Psoas muscle (tissue), 8 donors: ENCODE measurements around the gene FLNA. TPM values are rescaled to one million over a fixed set of nuclear protein-coding genes. Genes with fewer than 3 reads are reported as not detected.

Experiments
- ATAC-seq, 4 donors: fragments of 200-7000 bp; cut with Tn5 transposase; one replicate each; pipeline ENCODE4 v1.9.1; 2020; ENCODE audit warnings: moderate library complexity in 3 of 4, mild to moderate bottlenecking in 2 of 4
- DNase-seq, 2 donors: peaks; one replicate each; pipeline ENCODE4 v3.0.0-alpha.2; 2020
- H3K27ac ChIP-seq: fragments of 200-600 bp; one replicate; pipeline ENCODE4 v1.8.0; 2022
- H3K27me3 ChIP-seq, 3 donors: fragments of 200-600 bp in 1 of 3; one replicate each; pipeline versions ENCODE4 v1.6.1 to v1.8.0; 2013 to 2022; ENCODE audit warnings: low read length in 2 of 3, mild to moderate bottlenecking in 2 of 3, moderate library complexity in 1 of 3; ENCODE audit not compliant: insufficient read depth in 3 of 3
- H3K36me3 ChIP-seq, 2 donors: fragments of 200-600 bp in 1 of 2; one replicate each; pipeline versions ENCODE4 v1.6.1 to v1.8.0; 2013 to 2022; ENCODE audit warnings: low read depth in 1 of 2, mild to moderate bottlenecking in 1 of 2, moderate library complexity in 1 of 2; ENCODE audit not compliant: insufficient read depth in 1 of 2
- H3K4me1 ChIP-seq: fragments of 200-600 bp; one replicate; pipeline ENCODE4 v1.8.0; 2022
- H3K4me3 ChIP-seq: fragments of 200-600 bp; one replicate; pipeline ENCODE4 v1.8.0; 2022; ENCODE audit warnings: mild to moderate bottlenecking
- H3K9me3 ChIP-seq: fragments of 200-600 bp; one replicate; pipeline ENCODE4 v1.8.0; 2022
- CTCF ChIP-seq: fragments of 200-600 bp; IDR thresholded peaks from one replicate; pipeline ENCODE4 v1.8.0; 2022; ENCODE audit warnings: antibody characterized with exemption
- WGBS, 3 donors: extraction: QIAGEN DNeasy Blood & Tissue Kit; methylation state at CpG; one replicate each; pipeline versions ENCODE4 v1.1.6 to v1.1.7; 2013; 5-methylcytosine and 5-hydroxymethylcytosine counted together
- intact Hi-C, 2 donors: fragments of 100-400 bp; cut with DNase I; formaldehyde crosslinking; loops; one replicate each; pipeline versions ENCODE4 v1.11.0 to v1.14.2; 2022
- polyA plus RNA-seq, 3 donors: library from polyadenylated mRNA; stranded (reverse); fragments of 200-250 nt; gene quantifications; one replicate each; pipeline ENCODE4 v1.2.3, GENCODE V29; 2013
- total RNA-seq, 4 donors: library from RNA; stranded (reverse); fragmentation: NEBNext Ultra II Directional in 2 of 4; extraction: Animal tissue kit (Norgen Biotek cat#: 25700) in 2 of 4; gene quantifications; one replicate each; pipeline versions ENCODE4 v1.2.1 to v1.2.4, GENCODE V29; 2021 to 2023
- donor health status: healthy with polysubstance abuse.
- donor health status: DM: no; HTN: no; CAD: no; lungs with moderate emphysema.
- donor health status: Bipolar disorder and iron deficiency.
- donor health status: healthy.
- donor health status: DM: yes; HTN: yes; CAD: no.
- donor health status: DM: no; HTN: no; CAD: no.
- donor health status: DM: no; HTN: no; CAD: no.
- donor health status: DM: yes; HTN: yes; CAD: no.

FLNA gene
- total and polyA plus RNA-seq, 7 donors = 45.7 to 106 (median 67.4) TPM

DNA sequence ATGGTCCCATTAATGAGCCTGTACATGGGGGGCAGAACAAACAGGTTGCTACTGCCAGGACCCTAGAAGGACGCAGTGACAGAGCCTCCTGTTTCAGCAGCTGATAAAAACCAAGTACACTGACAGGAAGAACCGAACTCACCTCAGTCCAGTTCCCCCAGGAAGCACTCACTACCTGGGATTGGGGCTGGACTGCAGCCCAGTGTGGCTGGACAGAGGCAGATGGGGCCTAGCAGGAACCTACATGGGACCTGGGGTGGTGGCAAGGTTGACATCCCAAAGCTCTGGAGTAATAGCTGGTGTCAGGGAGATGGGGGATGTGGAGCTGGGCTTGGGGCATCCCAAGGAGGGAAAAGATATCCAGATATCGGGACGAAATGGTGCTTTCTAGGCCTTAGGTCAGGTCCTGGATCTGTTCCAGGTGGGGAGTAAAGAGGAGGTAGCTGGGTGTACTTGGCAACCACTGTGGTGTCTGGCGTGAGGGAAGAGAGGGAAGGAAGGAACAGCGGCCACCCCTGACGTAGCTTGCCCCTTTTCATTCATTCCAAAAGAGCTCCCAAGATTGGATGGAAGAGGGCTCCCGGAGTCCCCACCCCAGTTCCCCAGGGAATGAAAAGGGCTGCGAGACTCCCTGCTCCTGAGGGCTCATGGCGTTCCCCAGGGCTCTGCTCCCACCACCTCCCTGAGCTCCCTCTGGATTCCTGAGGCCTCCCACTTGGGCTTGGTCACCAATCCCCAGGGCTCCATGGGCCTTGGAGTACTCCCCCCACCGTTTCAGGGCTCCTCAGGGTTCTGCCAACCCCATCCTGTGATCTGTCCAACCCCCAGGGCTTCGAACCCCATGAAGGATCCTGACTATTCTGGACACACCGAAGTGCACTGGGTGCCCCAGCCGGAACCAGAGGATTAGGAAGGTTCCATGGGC, 9.2 kb upstream of the FLNA start:
- TF ChIP-seq CTCF = no peak
- no peak for DNase-seq
- no peak for ATAC-seq
- no peaks in the 10 kb centered on the region for H3K27me3 ChIP-seq
- no peak overlapping the region for H3K4me3 ChIP-seq
- H3K36me3 ChIP-seq = peaks cover 0 to 5% of the 10 kb centered on the region in 2 donors
- no peaks in the 10 kb centered on the region for H3K9me3 ChIP-seq
- intact Hi-C loops = no loop called here
- 48 to 54% (median 50%) methylated on average over 10 to 14 of the region's 14 CpGs for WGBS, 3 donors
- no peak overlapping the region for H3K27ac ChIP-seq
- H3K4me1 ChIP-seq = no peaks in the 10 kb centered on the region

DNA sequence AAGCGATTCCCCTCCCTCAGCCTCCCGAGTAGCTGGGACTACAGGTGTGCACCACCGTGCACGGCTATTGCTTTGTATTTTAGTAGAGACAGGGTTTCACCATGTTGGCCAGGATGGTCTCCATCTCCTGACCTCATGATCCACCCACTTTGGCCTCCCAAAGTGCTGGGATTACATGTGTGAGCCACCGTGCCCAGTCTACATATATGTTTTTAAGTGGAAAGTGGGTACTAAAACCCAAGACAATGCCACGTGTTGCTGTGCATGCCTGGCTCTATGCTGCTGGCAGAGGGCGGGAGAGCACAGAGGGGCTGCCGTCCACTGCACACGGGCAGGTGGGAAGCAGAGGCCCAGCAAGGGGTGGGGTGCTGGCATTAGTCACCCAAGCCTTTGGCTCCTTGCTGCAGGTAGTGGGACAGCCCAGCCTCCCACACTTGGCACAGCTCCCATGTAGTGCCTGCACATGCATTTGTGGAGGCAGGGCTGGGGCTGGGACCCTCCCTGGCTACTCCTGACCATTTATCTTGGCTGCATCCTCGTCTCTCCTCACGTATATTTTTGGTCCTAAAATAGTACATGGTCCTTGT, 8.1 kb upstream of the FLNA start:
- no peak for TF ChIP-seq CTCF
- no peak overlapping the region for H3K4me3 ChIP-seq
- H3K27me3 ChIP-seq = no peaks in the 10 kb centered on the region
- H3K9me3 ChIP-seq = no peaks in the 10 kb centered on the region
- intact Hi-C loops = no loop called here
- H3K27ac ChIP-seq = no peak overlapping the region
- no peak for ATAC-seq
- H3K36me3 ChIP-seq = peaks cover 0 to 5% of the 10 kb centered on the region in 2 donors
- H3K4me1 ChIP-seq = no peaks in the 10 kb centered on the region
- DNase-seq = no peak
- 65 to 70% (median 68%) methylated on average over 7 to 11 of the region's 11 CpGs for WGBS, 3 donors

DNA sequence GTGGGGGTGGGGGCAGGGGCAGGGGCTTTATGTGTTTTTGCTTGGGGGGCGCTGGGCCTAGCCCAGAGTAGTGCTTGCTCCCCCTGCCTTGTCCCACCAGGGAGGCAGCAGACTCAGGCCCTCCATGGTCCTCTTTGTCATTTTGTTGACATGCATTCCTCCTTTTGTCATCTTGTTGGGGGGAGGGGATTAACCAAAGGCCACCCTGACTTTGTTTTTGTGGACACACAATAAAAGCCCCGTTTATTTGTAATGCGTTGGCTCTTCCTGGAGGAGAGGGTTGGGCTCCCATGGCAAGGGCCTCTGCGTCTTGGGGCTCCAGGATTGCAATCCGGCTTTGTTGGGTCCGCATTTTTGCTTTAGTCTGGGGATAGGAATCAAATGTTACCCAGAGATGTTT, 6.8 kb upstream of the FLNA start:
- Histone ChIP-seq H3K9me3 (no peaks in the 10 kb centered on the region), H3K27ac (no peak overlapping the region), H3K4me3 (no peak overlapping the region), H3K4me1 (no peaks in the 10 kb centered on the region), H3K36me3 (peaks cover 0 to 5% of the 10 kb centered on the region in 2 donors), H3K27me3 (no peaks in the 10 kb centered on the region)
- 57 to 76% (median 72%) methylated on average over 5 to 6 of the region's 6 CpGs for WGBS, 3 donors
- TF ChIP-seq CTCF = no peak
- no peak for ATAC-seq
- no peak for DNase-seq
- intact Hi-C loops = no loop called here

GRCh38 chrX:154380787-154381186, 6.4 kb upstream of the FLNA start:
- Histone ChIP-seq H3K4me3 (peak overlapping the region; percentile 76), H3K4me1 (no peaks in the 10 kb centered on the region), H3K36me3 (peaks cover 0 to 5% of the 10 kb centered on the region in 2 donors), H3K9me3 (no peaks in the 10 kb centered on the region), H3K27ac (peak overlapping the region; percentile 95), H3K27me3 (no peaks in the 10 kb centered on the region)
- intact Hi-C loops = no loop called here
- WGBS, 3 donors = 78 to 80% (median 78%) methylated on average over 9 to 14 of the region's 14 CpGs
- no peak for ATAC-seq
- no peak for TF ChIP-seq CTCF
- DNase-seq = no peak
